Lung (tissue), 12 donors: ENCODE measurements around the gene ENTPD1. TPM values are rescaled to one million over a fixed set of nuclear protein-coding genes. Genes with fewer than 3 reads are reported as not detected.

ENCODE experiments used
- ATAC-seq: fragments of 200-7000 bp; cut with Tn5 transposase; one replicate; pipeline ENCODE4 v1.9.1; 2020; ENCODE audit warnings: moderate number of reproducible peaks; ENCODE audit not compliant: insufficient read depth, low FRiP score
- DNase-seq, 3 donors: peaks; one replicate each; pipeline ENCODE4 v3.0.0-alpha.2; 2013 to 2017
- H3K27ac ChIP-seq, 2 donors: one replicate each; pipeline ENCODE4 v1.5.1; 2013; ENCODE audit warnings: mild to moderate bottlenecking in 2 of 2, moderate library complexity in 2 of 2, control low read depth in 1 of 2, inconsistent platforms in 1 of 2, low read depth in 1 of 2, low read length in 1 of 2
- H3K27me3 ChIP-seq, 3 donors: one replicate each; pipeline ENCODE4 v1.5.1; 2013; ENCODE audit warnings: low read length in 2 of 3; ENCODE audit not compliant: control insufficient read depth in 3 of 3, insufficient read depth in 3 of 3
- H3K36me3 ChIP-seq, 4 donors: one replicate each; pipeline ENCODE4 v1.5.1; 2013; ENCODE audit warnings: low read length in 4 of 4, mild to moderate bottlenecking in 1 of 4, moderate library complexity in 1 of 4; ENCODE audit not compliant: control insufficient read depth in 4 of 4, insufficient read depth in 4 of 4
- H3K4me1 ChIP-seq, 5 donors: one replicate each; pipeline ENCODE4 v1.5.1; 2013; ENCODE audit warnings: low read length in 5 of 5, mild to moderate bottlenecking in 2 of 5, moderate library complexity in 1 of 5; ENCODE audit not compliant: control insufficient read depth in 5 of 5, insufficient read depth in 5 of 5
- H3K4me3 ChIP-seq: one replicate; pipeline ENCODE4 v1.5.1; 2013; ENCODE audit warnings: mild to moderate bottlenecking, control low read depth, moderate library complexity
- H3K9ac ChIP-seq, 2 donors: one replicate each; pipeline ENCODE4 v1.5.1; 2013; ENCODE audit warnings: low read length in 2 of 2, control low read depth in 1 of 2; ENCODE audit not compliant: insufficient read depth in 1 of 2
- H3K9me3 ChIP-seq, 4 donors: one replicate each; pipeline ENCODE4 v1.5.1; 2013; ENCODE audit warnings: low read length in 3 of 4, mild to moderate bottlenecking in 1 of 4, moderate library complexity in 1 of 4; ENCODE audit not compliant: control insufficient read depth in 4 of 4, insufficient read depth in 3 of 4
- CTCF ChIP-seq: IDR thresholded peaks from 2 replicates; pipeline ENCODE4 v1.5.1; 2012; ENCODE audit warnings: mild to moderate bottlenecking; ENCODE audit errors: control extremely low read depth, extremely low read depth
- WGBS, 2 donors: extraction: QIAGEN DNeasy Blood & Tissue Kit; methylation state at CpG; one replicate each; pipeline ENCODE4 v1.1.7; 2013; 5-methylcytosine and 5-hydroxymethylcytosine counted together
- polyA plus RNA-seq, 2 donors: library from polyadenylated mRNA; stranded (reverse); fragments of 200-250 nt; gene quantifications; one replicate each; pipeline ENCODE4 v1.2.1, GENCODE V29; 2013
- total RNA-seq, 2 donors: library from RNA; depleted of rRNA in 1 of 2; stranded (reverse); fragments of >200 nt in 1 of 2; gene quantifications; one replicate each; pipeline ENCODE4 v1.2.1, GENCODE V29; 2014 to 2021
- donor health status: control.
- donor health status: control.
- donor health status: Bipolar disorder and iron deficiency.
- donor health status: healthy.
- donor health status: DM: yes; HTN: yes; CAD: no.

The ENTPD1 gene
- total and polyA plus RNA-seq, 4 donors, result 5.5 to 46.6 (median 18.2) TPM

- Histone ChIP-seq H3K4me3 (peak overlapping the region; percentile 79), H3K27ac (peak overlapping the region; percentile 34 to 82)
- 9 to 13% methylated on average over 22 of the region's 22 CpGs for WGBS, 2 donors
Measured at GRCh38 chr10:95906677-95907455, 150.9 kb downstream of the ENTPD1 start.

GRCh38 chr10:95907456-95908253 is 151.7 kb downstream of the ENTPD1 start, which contains the start of gene CC2D2B:
Gene CC2D2B (plus strand): TSS chr10:95907975. CDS start chr10:95911324, 3,349 bp downstream.
- peak within 1 kb of the TSS; percentile 79 for H3K4me3 ChIP-seq
- peak within 1 kb of the TSS; percentile 34 to 82 for H3K27ac ChIP-seq
- ATAC-seq (peak; percentile 97), DNase-seq (peak; percentile 91 to 93 (median 92))
- no peaks in the 10 kb centered on the region for H3K27me3 ChIP-seq
- no peaks in the 10 kb centered on the region for H3K9me3 ChIP-seq
- 0% methylated on average over 67 to 69 of the region's 69 CpGs for WGBS, 2 donors
- TF ChIP-seq CTCF, result no peak
- peaks cover 0 to 14% (median 3%) of the 10 kb centered on the region in 4 donors for H3K36me3 ChIP-seq
- H3K4me1 ChIP-seq, result peaks cover 0 to 7% (median 0%) of the 10 kb centered on the region in 5 donors
- peak within 1 kb of the TSS; percentile 30 to 61 for H3K9ac ChIP-seq

More at GRCh38 chr10:95906677-95907455, 150.9 kb downstream of the ENTPD1 start:
- H3K4me1 ChIP-seq, result peaks cover 0 to 7% (median 0%) of the 10 kb centered on the region in 5 donors
- peak overlapping the region; percentile 30 to 61 for H3K9ac ChIP-seq
- H3K36me3 ChIP-seq, result peaks cover 0 to 14% (median 4%) of the 10 kb centered on the region in 4 donors
- no peak for TF ChIP-seq CTCF
- no peaks in the 10 kb centered on the region for H3K27me3 ChIP-seq
- DNase-seq, result peak; percentile 80 to 87 (median 87)
- no peaks in the 10 kb centered on the region for H3K9me3 ChIP-seq
- ATAC-seq, result peak; percentile 21

- Histone ChIP-seq H3K27ac (no peak overlapping the region), H3K4me3 (no peak overlapping the region)
Measured at GRCh38 chr10:95908450-95908849, 152.5 kb downstream of the ENTPD1 start.

More at GRCh38 chr10:95908450-95908849, 152.5 kb downstream of the ENTPD1 start:
- H3K9me3 ChIP-seq, result no peaks in the 10 kb centered on the region
- H3K9ac ChIP-seq, result no peak overlapping the region
- WGBS, 2 donors, result 60 to 64% methylated on average over 4 of the region's 4 CpGs
- no peaks in the 10 kb centered on the region for H3K27me3 ChIP-seq
- TF ChIP-seq CTCF, result no peak
- H3K36me3 ChIP-seq, result peaks cover 0 to 6% (median under 1%) of the 10 kb centered on the region in 4 donors
- no peak for DNase-seq
- no peak for ATAC-seq
- H3K4me1 ChIP-seq, result peaks cover 0 to 7% (median 0%) of the 10 kb centered on the region in 5 donors
